CD4-positive, alpha-beta T cell (primary cell): ENCODE data around the gene PHAX. TPM values are rescaled to one million over a fixed set of nuclear protein-coding genes. Genes with fewer than 3 reads are reported as not detected.
"Not testable (repeated sequence)": the region's sequence is repeated elsewhere in the genome, so short reads cannot be mapped to it uniquely, and the experiment has no call there.

ENCODE experiments used
- ATAC-seq: fragments of 200-7000 bp; cut with Tn5 transposase; one replicate; pipeline ENCODE4 v1.10.0; 2022; ENCODE audit warnings: mild to moderate bottlenecking; ENCODE audit not compliant: poor library complexity
- CTCF ChIA-PET: fragments of 350-600 bp; sonication (Branson Sonifier 250); formaldehyde crosslinking; loops from one replicate; lab custom pipeline; 2021; ENCODE audit warnings: antibody characterized with exemption, inconsistent platforms; lab: Charles Lee
- POLR2A ChIA-PET: fragments of 350-600 bp; sonication (Branson Sonifier 250); formaldehyde crosslinking; loops from one replicate; lab custom pipeline; 2021; ENCODE audit warnings: antibody characterized with exemption, inconsistent platforms; lab: Charles Lee
- DNase-seq, 14 experiments: peaks; one replicate each; pipeline ENCODE4 v3.0.0-alpha.2; 2013 to 2020; ENCODE audit warnings: mixed read lengths in 2 of 14
- H3K27ac ChIP-seq, 2 donors: one replicate each; pipeline versions ENCODE4 v1.5.1 to v1.7.0; 2013; ENCODE audit warnings: low read length in 2 of 2, low read depth in 1 of 2, mild to moderate bottlenecking in 1 of 2
- H3K27me3 ChIP-seq, 2 experiments: 1 replicate in 1 of 2; 2 replicates in 1 of 2; pipeline versions ENCODE4 v1.6.1 to v1.7.0; 2013; ENCODE audit warnings: low read length in 2 of 2, control low read depth in 1 of 2, mild to moderate bottlenecking in 1 of 2, moderate library complexity in 1 of 2; ENCODE audit not compliant: insufficient read depth in 2 of 2, control insufficient read depth in 1 of 2
- H3K36me3 ChIP-seq: one replicate; pipeline ENCODE4 v1.6.1; 2013; ENCODE audit warnings: low read length, control low read depth; ENCODE audit not compliant: insufficient read depth
- H3K4me1 ChIP-seq: one replicate; pipeline ENCODE4 v1.6.1; 2013; ENCODE audit warnings: low read length, control low read depth; ENCODE audit not compliant: insufficient read depth
- H3K4me3 ChIP-seq: one replicate; pipeline ENCODE4 v1.5.1; 2013; ENCODE audit warnings: mild to moderate bottlenecking, low read length, moderate library complexity
- H3K9me3 ChIP-seq, 2 experiments: 1 replicate in 1 of 2; 2 replicates in 1 of 2; pipeline versions ENCODE4 v1.6.1 to v1.7.0; 2013; ENCODE audit warnings: low read length in 2 of 2, mild to moderate bottlenecking in 2 of 2, control low read depth in 1 of 2, moderate library complexity in 1 of 2; ENCODE audit not compliant: control insufficient read depth in 1 of 2, insufficient read depth in 1 of 2
- H3K27ac Mint-ChIP-seq: one replicate; pipeline ENCODE4 v1.8.0; 2020; ENCODE audit warnings: mixed read lengths
- H3K27me3 Mint-ChIP-seq: one replicate; pipeline ENCODE4 v1.8.0; 2021; ENCODE audit warnings: mixed read lengths
- H3K36me3 Mint-ChIP-seq: one replicate; pipeline ENCODE4 v1.8.0; 2021; ENCODE audit warnings: low read depth, mixed read lengths
- H3K4me1 Mint-ChIP-seq: one replicate; pipeline ENCODE4 v1.8.0; 2021; ENCODE audit warnings: low read depth, mixed read lengths
- H3K4me3 Mint-ChIP-seq: one replicate; pipeline ENCODE4 v1.8.0; 2020; ENCODE audit warnings: mild to moderate bottlenecking, mixed read lengths
- H3K9me3 Mint-ChIP-seq: one replicate; pipeline ENCODE4 v1.8.0; 2020; ENCODE audit warnings: mixed read lengths
- intact Hi-C, 2 experiments: fragments of 100-400 bp; cut with DNase I in 1 of 2; cut with micrococcal nuclease in 1 of 2; formaldehyde crosslinking; loops; one replicate each; pipeline versions ENCODE4 v1.15.1 to v1.9.0; 2023 to 2025; cut with DNase I, micrococcal nuclease
- total RNA-seq, 174 experiments: library from RNA in 2 of 174; stranded (reverse) in 2 of 174; gene quantifications; one replicate each; pipeline ENCODE4 v1.2.3 and lab custom pipeline; 2021 to 2026
- TF ChIP-seq, protein P1 (sequence below): fragments of 200-600 bp; IDR thresholded peaks from one replicate; pipeline ENCODE4 v1.8.0; 2022; ENCODE audit warnings: antibody characterized with exemption, mild to moderate bottlenecking

The PHAX gene
- total RNA-seq, 2 experiments from 2014 or later = 31.2 to 32.9 TPM

DNA sequence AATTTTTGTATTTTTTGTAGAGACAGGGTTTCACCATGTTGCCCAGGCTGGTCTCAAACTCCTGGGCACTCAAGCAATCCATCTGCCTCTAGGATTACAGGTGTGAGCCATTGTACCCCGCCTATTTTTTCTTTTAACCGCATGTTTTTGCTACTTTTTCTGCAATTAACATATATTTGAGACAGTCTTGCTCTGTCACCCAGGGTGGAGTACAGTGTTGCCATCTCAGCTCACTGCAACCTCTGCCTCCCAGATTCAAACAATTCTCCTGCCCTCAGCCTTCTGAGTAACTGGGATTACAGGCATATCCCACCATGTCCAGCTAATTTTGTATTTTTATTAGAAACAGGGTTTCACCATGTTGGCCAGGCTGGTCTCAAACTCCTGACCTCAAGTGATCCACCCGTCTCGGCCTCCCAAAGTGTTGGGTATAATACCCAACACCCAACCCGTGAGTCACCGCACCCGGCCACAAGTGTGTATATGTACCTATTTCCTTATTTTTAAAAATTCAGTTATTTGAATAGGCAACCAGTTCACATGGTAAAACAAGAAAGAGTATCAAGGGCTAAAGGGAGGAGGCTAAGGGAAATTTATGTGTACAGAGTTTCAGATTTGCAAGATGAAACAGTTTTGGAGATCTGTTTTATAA is 13.3 kb downstream of the PHAX start:
- no peaks in the 10 kb centered on the region for H3K9me3 Mint-ChIP-seq
- H3K27me3 Mint-ChIP-seq = no peaks in the 10 kb centered on the region
- TF ChIP-seq, protein P1, sequence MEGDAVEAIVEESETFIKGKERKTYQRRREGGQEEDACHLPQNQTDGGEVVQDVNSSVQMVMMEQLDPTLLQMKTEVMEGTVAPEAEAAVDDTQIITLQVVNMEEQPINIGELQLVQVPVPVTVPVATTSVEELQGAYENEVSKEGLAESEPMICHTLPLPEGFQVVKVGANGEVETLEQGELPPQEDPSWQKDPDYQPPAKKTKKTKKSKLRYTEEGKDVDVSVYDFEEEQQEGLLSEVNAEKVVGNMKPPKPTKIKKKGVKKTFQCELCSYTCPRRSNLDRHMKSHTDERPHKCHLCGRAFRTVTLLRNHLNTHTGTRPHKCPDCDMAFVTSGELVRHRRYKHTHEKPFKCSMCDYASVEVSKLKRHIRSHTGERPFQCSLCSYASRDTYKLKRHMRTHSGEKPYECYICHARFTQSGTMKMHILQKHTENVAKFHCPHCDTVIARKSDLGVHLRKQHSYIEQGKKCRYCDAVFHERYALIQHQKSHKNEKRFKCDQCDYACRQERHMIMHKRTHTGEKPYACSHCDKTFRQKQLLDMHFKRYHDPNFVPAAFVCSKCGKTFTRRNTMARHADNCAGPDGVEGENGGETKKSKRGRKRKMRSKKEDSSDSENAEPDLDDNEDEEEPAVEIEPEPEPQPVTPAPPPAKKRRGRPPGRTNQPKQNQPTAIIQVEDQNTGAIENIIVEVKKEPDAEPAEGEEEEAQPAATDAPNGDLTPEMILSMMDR = no peak
- Histone ChIP-seq H3K27me3 (no peaks in the 10 kb centered on the region), H3K9me3 (no peaks in the 10 kb centered on the region), H3K4me3 (no peak overlapping the region), H3K4me1 (no peaks in the 10 kb centered on the region), H3K36me3 (peaks cover 57% of the 10 kb centered on the region), H3K27ac (no peak overlapping the region)
- intact Hi-C loops = loop anchor here in 1 of 2 experiments (5.0 kb wide), 1 partner anchor 168 kb away; no protein-coding TSS in a partner anchor
- ATAC-seq = no peak
- peaks cover 31% of the 10 kb centered on the region for H3K4me1 Mint-ChIP-seq
- no peak overlapping the region for H3K4me3 Mint-ChIP-seq
- H3K36me3 Mint-ChIP-seq = peaks cover 83% of the 10 kb centered on the region
- no peak for DNase-seq
- ChIA-PET CTCF (no interaction called here), POLR2A (no interaction called here)
- no peak overlapping the region for H3K27ac Mint-ChIP-seq

DNA sequence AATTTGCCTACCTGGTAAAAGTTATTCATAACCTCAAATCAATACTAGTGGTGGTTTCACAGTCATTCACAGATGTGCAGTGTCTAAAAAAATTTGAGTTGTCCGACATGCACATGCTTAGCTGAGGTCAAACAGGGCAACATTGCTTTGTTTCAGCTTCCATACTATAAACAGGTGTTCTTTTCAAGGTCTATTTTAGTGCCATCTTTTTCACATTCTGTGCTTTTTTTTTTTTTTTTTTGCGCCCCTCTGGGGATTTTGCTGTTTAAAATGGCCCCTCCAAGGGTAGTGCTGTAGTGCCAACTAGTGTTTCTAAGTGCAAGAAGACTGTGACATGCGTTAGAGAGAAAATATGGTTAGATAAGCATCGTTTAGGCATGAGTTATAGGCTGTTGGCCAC is 14.5 kb downstream of the PHAX start:
- no peaks in the 10 kb centered on the region for H3K27me3 Mint-ChIP-seq

DNA sequence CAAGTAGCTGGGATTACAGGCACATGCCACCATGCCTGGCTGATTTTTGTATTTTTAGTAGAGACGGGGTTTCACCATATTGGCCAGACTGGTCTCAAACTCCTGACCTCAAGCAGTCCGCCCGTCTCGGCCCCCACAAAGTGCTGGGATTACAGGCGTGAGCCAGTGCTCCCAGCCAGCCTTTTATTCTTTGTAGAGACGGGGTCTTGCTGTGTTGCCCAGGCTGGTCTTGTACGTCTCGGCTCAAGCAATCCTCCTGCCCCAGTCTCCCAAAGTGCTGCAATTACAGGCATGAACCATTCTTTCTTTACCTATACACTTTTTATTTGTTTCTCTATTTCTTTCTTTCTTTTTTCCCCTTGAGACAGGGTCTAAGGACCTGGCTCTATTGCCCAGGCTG is 16.9 kb downstream of the PHAX start:
- H3K27ac Mint-ChIP-seq, H3K27ac ChIP-seq, intact Hi-C loops, H3K9me3 ChIP-seq, ATAC-seq, DNase-seq, H3K4me1 ChIP-seq, H3K27me3 ChIP-seq, H3K4me3 ChIP-seq, H3K9me3 Mint-ChIP-seq, H3K4me3 Mint-ChIP-seq, H3K27me3 Mint-ChIP-seq: not testable (repeated sequence)
- Mint-ChIP-seq H3K36me3 (peaks cover 77% of the 10 kb centered on the region), H3K4me1 (peaks cover 11% of the 10 kb centered on the region)
- POLR2A ChIA-PET = interaction anchor here (0.6 kb wide), 1 partner anchor 199 kb away, joined by 3 read pairs; no protein-coding TSS in a partner anchor
- CTCF ChIA-PET = interaction anchor here (0.7 kb wide), 1 partner anchor 188 kb away, joined by 3 read pairs; no protein-coding TSS in a partner anchor
- peaks cover 45% of the 10 kb centered on the region for H3K36me3 ChIP-seq

More for the DNA sequence above, 14.5 kb downstream of the PHAX start:
- no peak overlapping the region for H3K4me3 ChIP-seq
- Mint-ChIP-seq H3K9me3 (no peaks in the 10 kb centered on the region), H3K4me1 (peaks cover 25% of the 10 kb centered on the region), H3K4me3 (no peak overlapping the region), H3K27ac (peak overlapping the region; percentile 51), H3K36me3 (peaks cover 90% of the 10 kb centered on the region)
- POLR2A ChIA-PET = no interaction called here
- no peaks in the 10 kb centered on the region for H3K4me1 ChIP-seq
- no peaks in the 10 kb centered on the region for H3K9me3 ChIP-seq
- intact Hi-C loops = no loop called here
- ATAC-seq (no peak), DNase-seq (no peak)
- CTCF ChIA-PET = no interaction called here
- H3K27ac ChIP-seq = no peak overlapping the region
- peaks cover 57% of the 10 kb centered on the region for H3K36me3 ChIP-seq
- no peaks in the 10 kb centered on the region for H3K27me3 ChIP-seq
- TF ChIP-seq, protein P1 = no peak

DNA sequence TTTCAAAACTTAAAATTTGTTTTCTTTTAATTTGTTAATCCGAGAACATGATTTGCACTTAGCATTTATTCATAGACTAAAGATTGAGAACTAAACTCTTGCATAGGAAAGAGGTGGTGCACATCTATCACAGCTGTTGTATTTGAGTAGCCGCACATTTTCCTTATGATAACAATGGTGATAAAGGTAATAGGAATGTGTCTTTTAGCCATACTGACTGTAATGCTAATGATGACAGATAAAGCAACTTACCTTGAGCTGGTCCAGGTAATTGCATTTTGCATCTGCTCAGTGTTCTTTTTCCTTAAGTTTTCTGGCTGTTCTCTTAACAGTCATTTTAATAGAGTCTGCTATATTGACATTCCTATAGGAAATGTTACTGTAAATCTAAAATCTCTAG is 19.0 kb downstream of the PHAX start:
- H3K36me3 ChIP-seq = peaks cover 56% of the 10 kb centered on the region
- no peaks in the 10 kb centered on the region for H3K9me3 ChIP-seq
- ATAC-seq (no peak), DNase-seq (no peak)
- POLR2A ChIA-PET = no interaction called here
- Mint-ChIP-seq H3K27me3 (no peaks in the 10 kb centered on the region), H3K27ac (no peak overlapping the region), H3K4me3 (no peak overlapping the region), H3K4me1 (peaks cover 7% of the 10 kb centered on the region), H3K36me3 (peaks cover 79% of the 10 kb centered on the region), H3K9me3 (no peaks in the 10 kb centered on the region)
- no peaks in the 10 kb centered on the region for H3K4me1 ChIP-seq
- CTCF ChIA-PET = no interaction called here
- no peak overlapping the region for H3K27ac ChIP-seq
- H3K4me3 ChIP-seq = no peak overlapping the region
- TF ChIP-seq, protein P1 = no peak
- intact Hi-C loops = no loop called here
- H3K27me3 ChIP-seq = no peaks in the 10 kb centered on the region
